ENCODE measurements around the gene APOBEC3H. TPM values are rescaled to one million over a fixed set of nuclear protein-coding genes. Genes with fewer than 3 reads are reported as not detected.

The APOBEC3H gene
- polyA plus RNA-seq, 4 donors: 0.12 to 0.22 TPM; not detected in 2

DNA sequence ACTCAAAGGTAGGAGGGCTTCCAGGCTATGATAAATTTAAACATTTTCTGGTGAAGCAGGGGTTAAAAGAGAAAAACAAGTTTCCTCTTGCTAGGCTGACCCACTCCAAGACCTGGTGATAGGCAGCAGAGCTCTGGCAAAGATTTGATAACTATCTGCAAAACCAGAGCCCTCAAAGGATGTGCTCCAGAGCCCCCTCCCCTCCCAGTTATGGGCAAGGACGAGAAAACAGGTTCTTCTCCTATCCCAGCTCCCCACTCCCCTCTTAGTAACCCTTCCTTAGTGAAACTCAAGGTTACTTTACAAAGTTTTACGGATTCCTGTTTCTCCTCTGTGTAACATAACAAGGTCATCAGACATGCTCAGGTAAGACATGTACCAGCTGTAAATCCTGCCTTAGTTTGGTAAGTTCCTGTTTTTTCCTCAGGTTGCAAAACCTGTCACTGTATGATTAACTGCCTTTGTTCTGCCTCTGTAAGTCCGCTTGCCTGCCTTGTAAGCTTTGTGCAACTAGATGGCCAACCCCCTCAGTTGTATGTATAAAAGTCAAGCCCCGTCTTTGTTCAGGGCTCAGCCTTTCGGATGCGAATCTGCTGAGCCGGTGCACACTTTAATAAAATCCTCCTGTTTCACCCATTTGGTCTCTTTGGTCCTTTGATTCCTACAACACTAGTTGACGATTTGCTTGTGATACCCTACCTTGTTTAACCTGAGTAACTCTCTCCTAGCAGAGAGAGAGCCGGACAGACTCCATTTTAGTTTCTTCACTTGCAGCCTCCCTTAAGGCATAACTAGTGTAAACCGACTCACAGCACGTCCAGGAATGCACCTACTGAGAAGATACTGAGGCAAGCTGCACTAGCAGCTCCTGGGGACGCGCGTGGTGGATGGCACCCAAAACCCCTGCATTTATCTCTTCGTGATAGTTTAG lies 13.9 kb downstream of the APOBEC3H start:
- Histone ChIP-seq H3K36me3 (ENCODE audit: control insufficient read depth in 3 of 3, insufficient read depth in 2 of 3, low read depth in 1 of 3, low read length in 3 of 3) (no peaks in the 10 kb centered on the region), H3K4me1 (ENCODE audit: control insufficient read depth in 3 of 3, insufficient read depth in 2 of 3, low read depth in 1 of 3, low read length in 2 of 3) (no peaks in the 10 kb centered on the region), H3K9me3 (ENCODE audit: control insufficient read depth in 2 of 2, insufficient read depth in 1 of 2, low read depth in 1 of 2, low read length in 1 of 2) (no peaks in the 10 kb centered on the region), H3K4me3 (ENCODE audit: low read depth in 1 of 3, low read length in 3 of 3) (no peak overlapping the region), H3K27ac (ENCODE audit: low read depth in 1 of 3, low read length in 2 of 3) (no peak overlapping the region), H3K27me3 (ENCODE audit: control insufficient read depth in 3 of 3, insufficient read depth in 3 of 3, low read length in 3 of 3) (peaks cover 0 to 25% (median 0%) of the 10 kb centered on the region in 3 donors)
- WGBS, 3 donors: 64 to 78% (median 75%) methylated on average over 15 of the region's 15 CpGs
- no peak for FAIRE-seq
- DNase-seq: peak in 1 of 2 donors; percentile 18

DNA sequence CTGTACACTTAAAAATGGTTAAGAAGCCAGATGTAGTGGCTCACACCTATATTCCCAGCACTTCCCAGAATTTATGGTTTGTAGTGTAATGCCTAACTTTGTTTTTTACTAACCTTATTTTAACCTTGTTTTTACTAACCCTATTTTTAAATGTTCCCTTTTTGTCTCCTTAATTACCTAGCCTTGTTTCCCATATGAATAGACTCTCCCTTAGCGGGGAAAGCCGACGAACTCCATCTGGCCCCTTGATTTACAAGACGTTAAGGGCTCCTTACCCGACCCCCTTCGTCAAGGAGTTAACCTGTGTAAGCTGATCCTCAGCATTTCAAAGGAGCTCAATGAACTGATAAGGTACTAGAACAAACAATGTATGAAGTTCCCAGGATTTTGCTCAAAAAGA lies 17.1 kb downstream of the APOBEC3H start:
- Histone ChIP-seq H3K27me3 (ENCODE audit: control insufficient read depth in 3 of 3, insufficient read depth in 3 of 3, low read length in 3 of 3) (peaks cover 0 to 28% (median 0%) of the 10 kb centered on the region in 3 donors), H3K4me1 (ENCODE audit: control insufficient read depth in 3 of 3, insufficient read depth in 2 of 3, low read depth in 1 of 3, low read length in 2 of 3) (peaks cover 0 to 5% (median 0%) of the 10 kb centered on the region in 3 donors), H3K4me3 (ENCODE audit: low read depth in 1 of 3, low read length in 3 of 3) (no peak overlapping the region), H3K36me3 (ENCODE audit: control insufficient read depth in 3 of 3, insufficient read depth in 2 of 3, low read depth in 1 of 3, low read length in 3 of 3) (no peaks in the 10 kb centered on the region), H3K9me3 (ENCODE audit: control insufficient read depth in 2 of 2, insufficient read depth in 1 of 2, low read depth in 1 of 2, low read length in 1 of 2) (no peaks in the 10 kb centered on the region), H3K27ac (ENCODE audit: low read depth in 1 of 3, low read length in 2 of 3) (no peak overlapping the region)
- FAIRE-seq (no peak), DNase-seq (no peak)
- WGBS, 3 donors: 14 to 42% (median 36%) methylated on average over 6 of the region's 6 CpGs

DNA sequence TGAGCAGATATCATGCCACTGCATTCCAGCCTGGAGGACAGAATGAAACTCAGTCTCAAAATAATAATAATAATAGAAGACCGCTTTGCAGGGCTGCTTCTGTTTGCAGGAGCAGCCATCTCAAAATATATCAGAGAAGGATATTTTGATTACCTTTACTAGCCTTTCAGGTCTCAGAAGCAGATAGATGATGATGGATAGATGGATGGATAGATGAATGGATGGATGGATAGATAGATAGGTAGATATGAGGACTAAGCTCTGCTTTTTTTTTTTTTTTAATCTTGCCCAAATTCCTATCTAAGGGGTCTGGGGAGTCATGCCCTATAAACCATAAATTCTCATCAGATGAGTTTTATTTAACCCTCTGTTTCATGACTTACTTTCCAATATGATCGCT lies 18.5 kb downstream of the APOBEC3H start:
- no peak overlapping the region for H3K4me3 ChIP-seq (ENCODE audit: low read depth in 1 of 3, low read length in 3 of 3)
- no peaks in the 10 kb centered on the region for H3K36me3 ChIP-seq (ENCODE audit: control insufficient read depth in 3 of 3, insufficient read depth in 2 of 3, low read depth in 1 of 3, low read length in 3 of 3)
- H3K27me3 ChIP-seq (ENCODE audit: control insufficient read depth in 3 of 3, insufficient read depth in 3 of 3, low read length in 3 of 3): peaks cover 0 to 28% (median 0%) of the 10 kb centered on the region in 3 donors
- H3K4me1 ChIP-seq (ENCODE audit: control insufficient read depth in 3 of 3, insufficient read depth in 2 of 3, low read depth in 1 of 3, low read length in 2 of 3): peaks cover 0 to 5% (median 0%) of the 10 kb centered on the region in 3 donors
- FAIRE-seq (no peak), DNase-seq (no peak)
- H3K27ac ChIP-seq (ENCODE audit: low read depth in 1 of 3, low read length in 2 of 3): no peak overlapping the region
- 79 to 84% (median 80%) methylated on average over 2 of the region's 2 CpGs for WGBS, 3 donors
- H3K9me3 ChIP-seq (ENCODE audit: control insufficient read depth in 2 of 2, insufficient read depth in 1 of 2, low read depth in 1 of 2, low read length in 1 of 2): no peaks in the 10 kb centered on the region

DNA sequence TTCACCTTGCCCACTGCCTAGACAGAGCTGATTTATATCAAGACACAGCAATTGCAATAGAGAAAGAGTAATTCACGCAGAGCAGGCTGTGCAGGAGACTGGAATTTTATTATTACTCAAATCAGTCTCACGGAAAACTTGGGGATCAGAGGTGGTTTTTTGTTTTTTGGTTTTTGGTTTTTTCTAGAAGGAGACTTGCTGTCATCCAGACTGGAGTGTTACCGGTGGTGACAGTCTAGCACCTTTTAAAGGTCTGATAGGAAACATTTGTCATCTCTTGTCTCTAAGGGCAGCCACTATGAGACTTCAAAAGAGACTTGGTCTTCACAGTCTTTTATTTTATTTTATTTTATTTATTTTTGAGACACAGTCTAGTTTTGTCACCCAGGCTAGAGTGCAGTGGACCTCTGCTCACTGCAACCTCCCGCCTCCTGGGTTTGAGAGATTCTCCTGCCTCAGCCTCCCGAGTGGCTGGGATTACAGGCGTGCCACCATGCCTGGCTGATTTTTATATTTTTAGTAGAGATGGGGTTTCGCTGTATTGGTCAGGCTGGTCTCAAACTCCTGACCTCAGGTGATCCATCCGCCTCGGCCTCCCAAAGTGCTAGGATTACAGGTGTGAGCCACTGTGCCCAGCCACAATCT lies 19.1 kb downstream of the APOBEC3H start:
- H3K4me3 ChIP-seq (ENCODE audit: low read depth in 1 of 3, low read length in 3 of 3): no peak overlapping the region
- WGBS, 3 donors: 73 to 87% (median 79%) methylated on average over 9 of the region's 9 CpGs
- peaks cover 0 to 5% (median 0%) of the 10 kb centered on the region in 3 donors for H3K4me1 ChIP-seq (ENCODE audit: control insufficient read depth in 3 of 3, insufficient read depth in 2 of 3, low read depth in 1 of 3, low read length in 2 of 3)
- no peak for FAIRE-seq
- peaks cover 0 to 27% (median 0%) of the 10 kb centered on the region in 3 donors for H3K27me3 ChIP-seq (ENCODE audit: control insufficient read depth in 3 of 3, insufficient read depth in 3 of 3, low read length in 3 of 3)
- no peaks in the 10 kb centered on the region for H3K36me3 ChIP-seq (ENCODE audit: control insufficient read depth in 3 of 3, insufficient read depth in 2 of 3, low read depth in 1 of 3, low read length in 3 of 3)
- no peak overlapping the region for H3K27ac ChIP-seq (ENCODE audit: low read depth in 1 of 3, low read length in 2 of 3)
- H3K9me3 ChIP-seq (ENCODE audit: control insufficient read depth in 2 of 2, insufficient read depth in 1 of 2, low read depth in 1 of 2, low read length in 1 of 2): no peaks in the 10 kb centered on the region
- no peak for DNase-seq

DNA sequence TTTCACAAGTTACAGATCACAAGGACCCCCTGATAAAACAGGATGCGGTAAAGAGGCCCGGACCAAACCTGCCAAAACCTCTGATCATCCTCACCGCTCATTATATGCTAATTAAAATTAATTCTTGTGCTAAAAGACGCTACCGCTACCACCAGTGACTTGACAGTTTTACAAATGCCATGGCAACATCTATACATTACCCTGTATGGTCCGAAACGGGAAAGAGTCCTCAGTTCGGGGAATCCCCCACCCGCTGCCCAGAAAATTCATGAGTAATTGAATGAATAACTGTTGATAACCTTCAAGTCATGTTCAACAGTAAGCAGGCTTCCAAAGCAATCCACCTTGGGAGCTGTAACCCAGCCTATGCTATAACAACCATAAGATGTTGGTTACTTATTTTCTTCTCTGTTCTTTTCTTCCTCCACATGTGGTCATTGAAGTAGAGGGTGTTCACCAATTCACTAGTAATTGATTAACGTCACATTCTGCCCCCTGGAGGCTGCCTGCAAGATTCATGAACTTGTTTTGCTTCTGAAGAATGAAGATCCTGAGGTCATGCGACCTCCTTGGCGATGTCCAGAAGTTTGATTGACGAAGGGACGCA lies 20.6 kb downstream of the APOBEC3H start:
- no peaks in the 10 kb centered on the region for H3K9me3 ChIP-seq (ENCODE audit: control insufficient read depth in 2 of 2, insufficient read depth in 1 of 2, low read depth in 1 of 2, low read length in 1 of 2)
- DNase-seq (peak; percentile 75 to 77), FAIRE-seq (no peak)
- H3K36me3 ChIP-seq (ENCODE audit: control insufficient read depth in 3 of 3, insufficient read depth in 2 of 3, low read depth in 1 of 3, low read length in 3 of 3): no peaks in the 10 kb centered on the region
- peaks cover 0 to 5% (median 0%) of the 10 kb centered on the region in 3 donors for H3K4me1 ChIP-seq (ENCODE audit: control insufficient read depth in 3 of 3, insufficient read depth in 2 of 3, low read depth in 1 of 3, low read length in 2 of 3)
- peak overlapping the region in 1 of 3 donors; percentile 6 for H3K27ac ChIP-seq (ENCODE audit: low read depth in 1 of 3, low read length in 2 of 3)
- H3K27me3 ChIP-seq (ENCODE audit: control insufficient read depth in 3 of 3, insufficient read depth in 3 of 3, low read length in 3 of 3): peaks cover 0 to 24% (median 0%) of the 10 kb centered on the region in 3 donors
- WGBS, 3 donors: 37 to 50% (median 39%) methylated on average over 14 of the region's 14 CpGs
- H3K4me3 ChIP-seq (ENCODE audit: low read depth in 1 of 3, low read length in 3 of 3): no peak overlapping the region

DNA sequence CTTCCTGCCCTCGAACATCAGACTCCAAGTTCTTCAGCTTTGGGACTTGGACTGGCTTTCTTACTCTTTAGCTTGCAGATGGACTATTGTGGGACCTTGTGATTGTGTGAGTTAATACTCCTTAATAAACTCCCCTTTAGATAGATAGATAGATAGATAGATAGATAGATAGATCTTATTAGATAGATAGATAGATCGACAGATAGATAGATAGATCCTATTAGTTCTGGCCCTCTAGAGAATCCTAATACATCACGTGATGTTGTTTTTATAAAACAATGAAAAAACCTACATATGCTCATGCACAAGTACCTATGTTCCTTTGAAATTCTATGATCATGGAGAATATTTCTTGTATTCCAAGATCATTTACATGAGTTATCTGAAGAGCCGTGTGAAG lies 23.9 kb downstream of the APOBEC3H start:
- Histone ChIP-seq H3K27ac (ENCODE audit: low read depth in 1 of 3, low read length in 2 of 3) (no peak overlapping the region), H3K36me3 (ENCODE audit: control insufficient read depth in 3 of 3, insufficient read depth in 2 of 3, low read depth in 1 of 3, low read length in 3 of 3) (no peaks in the 10 kb centered on the region), H3K27me3 (ENCODE audit: control insufficient read depth in 3 of 3, insufficient read depth in 3 of 3, low read length in 3 of 3) (peaks cover 0 to 2% (median 0%) of the 10 kb centered on the region in 3 donors), H3K4me3 (ENCODE audit: low read depth in 1 of 3, low read length in 3 of 3) (no peak overlapping the region), H3K4me1 (ENCODE audit: control insufficient read depth in 3 of 3, insufficient read depth in 2 of 3, low read depth in 1 of 3, low read length in 2 of 3) (peaks cover 0 to 5% (median 0%) of the 10 kb centered on the region in 3 donors), H3K9me3 (ENCODE audit: control insufficient read depth in 2 of 2, insufficient read depth in 1 of 2, low read depth in 1 of 2, low read length in 1 of 2) (no peaks in the 10 kb centered on the region)
- FAIRE-seq: no peak
- DNase-seq: no peak
- WGBS, 3 donors: 79 to 88% (median 79%) methylated on average over 4 of the region's 4 CpGs

DNA sequence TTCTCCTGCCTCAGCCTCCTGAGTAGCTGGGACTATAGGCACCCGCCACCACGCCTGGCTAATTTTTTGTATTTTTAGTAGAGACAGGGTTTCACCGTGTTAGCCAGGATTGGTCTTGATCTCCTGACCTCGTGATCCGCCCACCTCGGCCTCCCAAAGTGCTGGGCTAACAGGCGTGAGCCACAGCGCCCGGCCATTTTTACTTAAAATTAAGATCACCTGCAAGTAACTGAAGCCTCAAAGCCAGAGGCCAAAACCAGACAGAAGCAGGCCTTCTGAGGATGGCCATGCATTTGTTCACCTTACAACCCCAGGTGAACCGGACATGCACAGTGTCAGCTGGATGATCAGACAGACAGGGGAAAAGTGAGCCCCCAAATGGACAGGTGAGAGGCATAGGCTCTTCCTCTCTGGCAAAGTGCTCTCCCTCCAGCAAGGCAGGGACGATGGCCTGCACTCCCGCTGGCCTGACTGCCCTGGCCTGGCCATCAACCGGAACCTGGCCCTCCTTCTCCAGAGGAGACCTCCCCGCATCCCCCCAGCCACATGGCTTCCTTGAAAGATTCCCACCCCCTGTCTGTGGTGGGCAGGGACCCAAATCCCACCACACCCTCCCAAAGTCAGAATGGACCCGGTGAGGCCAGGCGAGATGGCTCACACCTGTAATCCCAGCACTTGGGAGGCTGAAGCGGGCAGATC lies 25.9 kb downstream of the APOBEC3H start:
- 92 to 95% (median 94%) methylated on average over 17 of the region's 17 CpGs for WGBS, 3 donors
- Histone ChIP-seq H3K4me1 (ENCODE audit: control insufficient read depth in 3 of 3, insufficient read depth in 2 of 3, low read depth in 1 of 3, low read length in 2 of 3) (no peaks in the 10 kb centered on the region), H3K27ac (ENCODE audit: low read depth in 1 of 3, low read length in 2 of 3) (no peak overlapping the region), H3K4me3 (ENCODE audit: low read depth in 1 of 3, low read length in 3 of 3) (no peak overlapping the region), H3K36me3 (ENCODE audit: control insufficient read depth in 3 of 3, insufficient read depth in 2 of 3, low read depth in 1 of 3, low read length in 3 of 3) (no peaks in the 10 kb centered on the region), H3K27me3 (ENCODE audit: control insufficient read depth in 3 of 3, insufficient read depth in 3 of 3, low read length in 3 of 3) (no peaks in the 10 kb centered on the region), H3K9me3 (ENCODE audit: control insufficient read depth in 2 of 2, insufficient read depth in 1 of 2, low read depth in 1 of 2, low read length in 1 of 2) (no peaks in the 10 kb centered on the region)
- no peak for DNase-seq
- FAIRE-seq: no peak

Data from small intestine (tissue), 7 donors.